Muscle of leg (tissue), 11 donors: Measurements from ENCODE around the gene COL24A1. TPM values are rescaled to one million over a fixed set of nuclear protein-coding genes. Genes with fewer than 3 reads are reported as not detected.

ENCODE experiments used
- DNase-seq: peaks from one replicate; pipeline ENCODE4 v3.0.0; 2013
- H3K27ac ChIP-seq: one replicate; pipeline ENCODE4 v1.5.1; 2013; ENCODE audit warnings: mild to moderate bottlenecking, low read length, control low read depth
- H3K27me3 ChIP-seq: one replicate; pipeline ENCODE4 v1.6.1; 2013; ENCODE audit warnings: low read length; ENCODE audit not compliant: control insufficient read depth, insufficient read depth
- H3K36me3 ChIP-seq: one replicate; pipeline ENCODE4 v1.6.1; 2013; ENCODE audit warnings: low read length; ENCODE audit not compliant: control insufficient read depth, insufficient read depth
- H3K4me1 ChIP-seq: one replicate; pipeline ENCODE4 v1.6.1; 2013; ENCODE audit warnings: low read length; ENCODE audit not compliant: control insufficient read depth, insufficient read depth
- H3K4me3 ChIP-seq: one replicate; pipeline ENCODE4 v1.5.1; 2013; ENCODE audit warnings: low read length, control low read depth
- H3K9me3 ChIP-seq: replicated peaks from 2 replicates; pipeline ENCODE4 v1.6.1; 2013; ENCODE audit warnings: low read depth, low read length; ENCODE audit not compliant: control insufficient read depth
- WGBS: methylation state at CpG from one replicate; pipeline ENCODE4 v1.1.5; 2013; ENCODE audit warnings: missing lambda C conversion rate; ENCODE audit not compliant: insufficient coverage; 5-methylcytosine and 5-hydroxymethylcytosine counted together
- polyA plus RNA-seq, 8 donors: library from polyadenylated mRNA; unstranded; fragments of 120-200 nt; gene quantifications; one replicate each; pipeline versions ENCODE4 v1.2.1 to v1.2.3, GENCODE V29; 2013; ENCODE audit warnings: inconsistent platforms in 1 of 8, low replicate concordance in 1 of 8; ENCODE audit not compliant: insufficient read length in 8 of 8, insufficient read depth in 1 of 8
- total RNA-seq: library from RNA; stranded (reverse); fragments of 120-200 nt; gene quantifications from one replicate; pipeline ENCODE4 v1.2.4, GENCODE V29; 2013

COL24A1 gene
- total and polyA plus RNA-seq, 9 donors, result 3.3 to 12.4 (median 6.6) TPM

GRCh38 chr1:86015375-86015774, 141.2 kb downstream of the COL24A1 start:
- Histone ChIP-seq H3K4me1 (no peaks in the 10 kb centered on the region), H3K4me3 (no peak overlapping the region), H3K27me3 (no peaks in the 10 kb centered on the region), H3K27ac (no peak overlapping the region), H3K9me3 (no peaks in the 10 kb centered on the region), H3K36me3 (no peaks in the 10 kb centered on the region)
- DNase-seq, result no peak
- no CpG with 5 or more reads among the region's 1 CpG for WGBS

GRCh38 chr1:86000601-86001000, 156.0 kb downstream of the COL24A1 start:
- Histone ChIP-seq H3K27ac (no peak overlapping the region), H3K4me1 (no peaks in the 10 kb centered on the region), H3K4me3 (no peak overlapping the region), H3K27me3 (no peaks in the 10 kb centered on the region), H3K36me3 (no peaks in the 10 kb centered on the region), H3K9me3 (no peaks in the 10 kb centered on the region)
- no CpG with 5 or more reads among the region's 1 CpG for WGBS
- peak; percentile 64 for DNase-seq

- no peaks in the 10 kb centered on the region for H3K4me1 ChIP-seq
- no peaks in the 10 kb centered on the region for H3K27me3 ChIP-seq
- H3K9me3 ChIP-seq, result no peaks in the 10 kb centered on the region
- 82% methylated on average over 2 of the region's 4 CpGs for WGBS
- no peak for DNase-seq
- H3K36me3 ChIP-seq, result no peaks in the 10 kb centered on the region
- no peak overlapping the region for H3K27ac ChIP-seq
- no peak overlapping the region for H3K4me3 ChIP-seq
These were observed 158.3 kb downstream of the COL24A1 start for GRCh38 chr1:85998105-85998855.

GRCh38 chr1:85992791-85993190, 163.8 kb downstream of the COL24A1 start:
- H3K27ac ChIP-seq, result peak overlapping the region; percentile 38
- no CpG with 5 or more reads among the region's 2 CpGs for WGBS
- H3K36me3 ChIP-seq, result no peaks in the 10 kb centered on the region
- H3K4me3 ChIP-seq, result no peak overlapping the region
- no peaks in the 10 kb centered on the region for H3K9me3 ChIP-seq
- no peaks in the 10 kb centered on the region for H3K4me1 ChIP-seq
- DNase-seq, result peak; percentile 92
- H3K27me3 ChIP-seq, result no peaks in the 10 kb centered on the region

- H3K36me3 ChIP-seq, result no peaks in the 10 kb centered on the region
- no CpG with 5 or more reads among the region's 1 CpG for WGBS
- no peaks in the 10 kb centered on the region for H3K4me1 ChIP-seq
- no peak for DNase-seq
- H3K9me3 ChIP-seq, result no peaks in the 10 kb centered on the region
- H3K27me3 ChIP-seq, result no peaks in the 10 kb centered on the region
- no peak overlapping the region for H3K27ac ChIP-seq
- no peak overlapping the region for H3K4me3 ChIP-seq
These were observed 165.3 kb downstream of the COL24A1 start for GRCh38 chr1:85991261-85991660.

- DNase-seq, result no peak
- peaks cover 3% of the 10 kb centered on the region for H3K9me3 ChIP-seq
- WGBS, result 67% methylated on average over 3 of the region's 4 CpGs
- no peak overlapping the region for H3K4me3 ChIP-seq
- no peaks in the 10 kb centered on the region for H3K36me3 ChIP-seq
- H3K27me3 ChIP-seq, result no peaks in the 10 kb centered on the region
- H3K4me1 ChIP-seq, result no peaks in the 10 kb centered on the region
- H3K27ac ChIP-seq, result no peak overlapping the region
These were observed 171.9 kb downstream of the COL24A1 start for GRCh38 chr1:85984636-85985035.

- Histone ChIP-seq H3K27me3 (no peaks in the 10 kb centered on the region), H3K4me1 (no peaks in the 10 kb centered on the region), H3K27ac (no peak overlapping the region), H3K36me3 (no peaks in the 10 kb centered on the region), H3K4me3 (no peak overlapping the region), H3K9me3 (peaks cover 3% of the 10 kb centered on the region)
- WGBS, result no CpG with 5 or more reads among the region's 1 CpG
- no peak for DNase-seq
These were observed 173.3 kb downstream of the COL24A1 start for GRCh38 chr1:85983316-85983715.

- Histone ChIP-seq H3K4me3 (no peak overlapping the region), H3K4me1 (peaks cover 9% of the 10 kb centered on the region), H3K27ac (peak overlapping the region; percentile 36), H3K9me3 (peaks cover 3% of the 10 kb centered on the region), H3K27me3 (no peaks in the 10 kb centered on the region), H3K36me3 (no peaks in the 10 kb centered on the region)
- WGBS, result 90% methylated on average over 4 of the region's 4 CpGs
- DNase-seq, result no peak
These were observed 179.9 kb downstream of the COL24A1 start for GRCh38 chr1:85976516-85977205.

GRCh38 chr1:85975912-85976371, 180.6 kb downstream of the COL24A1 start:
- peak overlapping the region; percentile 36 for H3K27ac ChIP-seq
- H3K36me3 ChIP-seq, result no peaks in the 10 kb centered on the region
- H3K9me3 ChIP-seq, result peaks cover 3% of the 10 kb centered on the region
- WGBS, result 70% methylated on average over 3 of the region's 5 CpGs
- peak; percentile 85 for DNase-seq
- peaks cover 9% of the 10 kb centered on the region for H3K4me1 ChIP-seq
- H3K27me3 ChIP-seq, result no peaks in the 10 kb centered on the region
- H3K4me3 ChIP-seq, result no peak overlapping the region

GRCh38 chr1:85962457-85962856, 194.1 kb downstream of the COL24A1 start:
- DNase-seq, result no peak
- Histone ChIP-seq H3K27ac (no peak overlapping the region), H3K4me1 (no peaks in the 10 kb centered on the region), H3K27me3 (no peaks in the 10 kb centered on the region), H3K9me3 (no peaks in the 10 kb centered on the region), H3K4me3 (no peak overlapping the region), H3K36me3 (no peaks in the 10 kb centered on the region)
- WGBS, result no CpG with 5 or more reads among the region's 2 CpGs
